LNCAP (cell line): ENCODE results near the gene CX3CR1.

Source experiments
- CTCF ChIP-seq: fragments of 450-650 bp; IDR thresholded peaks from 2 replicates; pipeline ENCODE4 v1.5.1; 2017; ENCODE audit warnings: mild to moderate bottlenecking

CX3CR1 gene

GRCh38 chr3:39262846-39263245, 17.0 kb downstream of the CX3CR1 start:
- no peak for TF ChIP-seq CTCF

DNA sequence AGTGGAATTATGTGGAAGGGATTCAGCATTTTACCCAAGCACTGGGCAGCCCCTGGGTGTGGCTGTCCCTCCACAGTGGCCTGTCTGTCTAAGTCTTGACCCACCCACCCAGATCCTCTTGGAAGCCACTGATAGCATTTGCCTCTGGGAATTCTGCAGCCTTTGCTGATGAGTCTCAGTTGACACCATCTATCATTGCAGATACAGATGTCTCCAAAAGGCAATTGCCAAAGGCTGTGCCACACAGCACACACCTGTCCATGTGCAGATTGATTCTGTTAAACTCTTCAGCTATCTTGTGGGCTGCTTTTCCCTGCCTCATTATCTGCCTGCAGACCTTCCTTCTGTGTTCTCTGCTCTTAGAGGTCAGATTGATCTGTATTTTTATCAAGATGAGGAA, 18.1 kb downstream of the CX3CR1 start:
- TF ChIP-seq CTCF = no peak

DNA sequence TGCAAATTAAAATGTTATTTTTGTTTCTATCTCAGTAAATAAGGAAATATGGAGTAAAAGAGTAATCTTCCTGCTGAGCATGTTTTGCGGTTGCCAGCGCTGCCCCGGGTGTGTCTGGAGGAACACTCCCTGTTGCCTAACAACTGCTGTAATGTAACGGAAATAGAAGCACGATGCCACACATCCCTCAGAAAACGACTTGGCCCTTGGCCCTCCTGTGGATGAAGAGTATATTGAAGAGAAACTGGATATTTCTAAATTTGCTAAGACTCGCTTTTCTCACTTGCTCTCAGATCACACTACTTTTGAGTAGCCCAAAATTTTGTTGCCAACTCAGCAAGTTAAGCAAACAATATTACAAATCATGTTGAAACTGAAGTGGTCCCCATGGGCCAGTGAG, 18.9 kb downstream of the CX3CR1 start:
- no peak for TF ChIP-seq CTCF

DNA sequence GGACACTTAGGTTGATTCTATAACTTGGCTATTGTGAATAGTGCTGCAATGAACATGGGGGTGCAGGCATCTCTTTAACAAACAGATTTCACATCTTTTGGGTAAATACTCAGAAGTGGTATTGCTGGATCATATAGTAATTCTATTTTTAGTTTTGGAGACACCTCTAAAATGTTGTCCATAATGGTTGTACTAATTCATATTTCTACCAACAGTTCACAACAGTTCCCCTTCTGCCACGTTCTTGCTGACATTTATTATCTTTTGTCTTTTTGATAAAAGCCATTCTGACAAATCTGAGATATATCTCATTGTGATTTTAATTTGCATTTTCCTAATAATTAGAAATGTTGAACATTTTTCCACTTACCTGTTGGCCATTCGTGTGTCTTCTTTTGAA, 19.5 kb downstream of the CX3CR1 start:
- no peak for TF ChIP-seq CTCF

GRCh38 chr3:39255503-39256325, 24.1 kb downstream of the CX3CR1 start:
- TF ChIP-seq CTCF = no peak

DNA sequence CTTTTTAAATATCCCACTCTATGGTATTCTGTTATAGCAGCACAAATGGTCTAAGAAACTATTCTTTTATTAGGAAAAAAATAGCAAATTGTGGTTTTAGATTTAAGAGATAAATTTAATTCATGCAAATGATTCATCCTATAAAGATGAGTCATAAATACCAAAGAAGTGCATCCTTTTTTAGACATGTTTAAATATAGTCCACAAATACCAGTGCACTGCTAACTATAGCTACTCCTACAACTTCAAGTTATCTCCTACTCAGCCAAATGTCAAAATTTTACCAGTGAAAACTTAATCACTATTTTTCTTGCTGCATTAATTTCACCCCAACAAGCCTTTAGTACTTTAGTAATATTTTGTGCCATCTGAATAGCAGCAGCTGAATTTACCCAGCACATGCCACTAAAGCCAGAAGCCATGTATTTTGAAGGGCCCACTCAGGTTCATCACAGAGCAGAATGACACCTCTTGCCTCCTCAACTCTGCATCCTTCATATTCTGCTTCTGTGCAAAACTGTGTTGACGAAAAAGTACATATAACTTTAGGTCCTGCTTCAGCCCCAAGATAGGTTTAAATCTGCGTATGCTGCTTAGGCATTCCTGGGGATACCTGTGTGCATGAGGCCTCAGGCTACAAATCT, 24.9 kb downstream of the CX3CR1 start:
- no peak for TF ChIP-seq CTCF

DNA sequence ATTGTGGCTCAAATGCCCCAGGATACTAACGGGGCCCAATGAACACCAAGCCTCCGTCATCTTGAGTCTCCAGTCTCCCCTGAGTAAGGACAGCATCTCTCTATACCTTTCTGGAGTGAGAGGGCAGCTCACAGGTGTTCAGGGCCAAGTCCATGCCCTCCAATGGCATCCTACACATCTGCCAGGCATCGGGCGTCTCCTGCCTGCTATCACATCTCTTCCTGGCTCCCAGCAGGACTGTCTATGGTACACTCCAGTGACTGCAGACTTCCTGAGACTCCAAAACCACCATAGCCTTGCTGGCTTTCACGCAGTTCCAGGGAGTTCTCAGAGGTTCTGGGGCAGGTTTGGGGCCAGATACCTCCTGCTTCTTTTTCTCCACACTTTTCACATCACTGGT, 28.3 kb downstream of the CX3CR1 start:
- TF ChIP-seq CTCF = no peak
